K562 (cell line): ENCODE data around the gene OR51B2. TPM values are rescaled to one million over a fixed set of nuclear protein-coding genes. Genes with fewer than 3 reads are reported as not detected.
A peak's percentile ranks its signal among the peaks of the same experiment; 100 is the strongest.

Source experiments
- ATAC-seq: fragments of 200-7000 bp; cut with Tn5 transposase; 3 replicates; pipeline ENCODE4 v1.9.1; 2020; ENCODE audit warnings: moderate library complexity
- BruUV-seq: library from RNA; stranded (reverse); fragments of 400-500 nt; replicated peaks from 2 replicates; lab custom pipeline; 2021; lab: Mats Ljungman, UMichigan
- CTCF ChIA-PET: fragments of 300-600 bp; formaldehyde crosslinking; extraction: SDS; loops from one replicate; lab custom pipeline; 2021; ENCODE audit warnings: low intra/inter-chr PET ratio; lab: Yijun Ruan, JAX
- POLR2A ChIA-PET: fragments of 300-600, 350-650 bp; sonication (Branson Sonifier 250); formaldehyde crosslinking; extraction: SDS; loops from one replicate; lab custom pipeline; 2021; ENCODE audit warnings: antibody characterized with exemption, inconsistent platforms; lab: Yijun Ruan, JAX
- DNase-seq, 4 experiments: peaks; one replicate each; pipeline versions ENCODE4 v3.0.0 to v3.0.0-alpha.2; 2011 to 2018; ENCODE audit warnings: low spot score in 3 of 4, mixed read lengths in 3 of 4; ENCODE audit errors: extremely low read depth in 1 of 4
- FAIRE-seq: peaks from 2 replicates; lab custom pipeline; 2011; peaks lifted over from hg19 to GRCh38; lab: Jason Lieb, UNC
- H2AFZ ChIP-seq: 2 replicates; pipeline ENCODE4 v1.6.0; 2011; ENCODE audit warnings: low read depth, low read length, control low read depth, inconsistent platforms
- H3K27ac ChIP-seq: fragments of 200-600 bp; 3 replicates; pipeline ENCODE4 v1.8.0; 2011; ENCODE audit warnings: low read depth, mild to moderate bottlenecking, control low read depth, inconsistent platforms, low read length, moderate library complexity, mixed read lengths; ENCODE audit errors: extremely low read depth
- H3K27me3 ChIP-seq, 2 experiments: fragments of 300-600 bp in 1 of 2; 2 replicates in 1 of 2; 3 replicates in 1 of 2; pipeline versions ENCODE4 v1.6.0 to v1.8.0; 2011; ENCODE audit warnings: inconsistent platforms in 2 of 2, low read length in 2 of 2, mild to moderate bottlenecking in 1 of 2, mixed read lengths in 1 of 2, moderate library complexity in 1 of 2; ENCODE audit not compliant: control insufficient read depth in 2 of 2, insufficient read depth in 2 of 2
- H3K36me3 ChIP-seq: fragments of 300-600 bp; 3 replicates; pipeline ENCODE4 v1.8.0; 2011; ENCODE audit warnings: mild to moderate bottlenecking, low read length, inconsistent platforms; ENCODE audit not compliant: control insufficient read depth, insufficient read depth
- H3K4me1 ChIP-seq, 2 experiments: fragments of 200-600 bp in 1 of 2; replicated peaks in 1 of 2; 2 replicates in 1 of 2; 3 replicates in 1 of 2; pipeline versions ENCODE4 v1.5.1 to v1.8.0; 2011; ENCODE audit warnings: inconsistent platforms in 2 of 2, low read length in 2 of 2, mild to moderate bottlenecking in 1 of 2, mixed read lengths in 1 of 2, moderate library complexity in 1 of 2; ENCODE audit not compliant: control insufficient read depth in 2 of 2, insufficient read depth in 2 of 2
- H3K4me2 ChIP-seq: 2 replicates; pipeline ENCODE4 v1.6.1; 2011; ENCODE audit warnings: low read length, control low read depth, inconsistent platforms, mixed read lengths; ENCODE audit not compliant: insufficient read depth
- H3K4me3 ChIP-seq: fragments of 200-600 bp; sonication (generic), shearing (Covaris generic); 2 replicates; pipeline ENCODE4 v1.5.1; 2016; ENCODE audit warnings: control low read depth, inconsistent platforms
- H3K79me2 ChIP-seq: fragments of 200-600 bp; 3 replicates; pipeline ENCODE4 v1.8.0; 2011; ENCODE audit warnings: low read length, inconsistent platforms; ENCODE audit not compliant: control insufficient read depth, insufficient read depth
- H3K9ac ChIP-seq, 2 experiments: 2 replicates each; pipeline versions ENCODE4 v1.6.0 to v1.6.1; 2011; ENCODE audit warnings: low read depth in 2 of 2, low read length in 2 of 2, control low read depth in 1 of 2, inconsistent platforms in 1 of 2, mild to moderate bottlenecking in 1 of 2, mixed read lengths in 1 of 2; ENCODE audit not compliant: insufficient read depth in 1 of 2
- H3K9me1 ChIP-seq: one replicate; pipeline ENCODE4 v1.6.0; 2011; ENCODE audit warnings: inconsistent platforms, mild to moderate bottlenecking, low read length, moderate library complexity; ENCODE audit not compliant: control insufficient read depth, insufficient read depth
- H3K9me3 ChIP-seq: replicated peaks from 2 replicates; pipeline ENCODE4 v1.5.1; 2011; ENCODE audit warnings: low read depth, low read length, inconsistent platforms; ENCODE audit not compliant: control insufficient read depth, insufficient read depth
- H4K20me1 ChIP-seq: replicated peaks from 2 replicates; pipeline ENCODE4 v1.6.1; 2011; ENCODE audit warnings: low read length, inconsistent platforms, mixed read lengths; ENCODE audit not compliant: control insufficient read depth, insufficient read depth
- ADNP ChIP-seq: fragments of 200-800 bp; sonication (Bioruptor generic); IDR thresholded peaks from 2 replicates; pipeline ENCODE4 v1.6.1; 2016; ENCODE audit warnings: missing genetic modification characterization, missing compliant biosample characterization
- CXXC5 ChIP-seq: fragments of 250-450 bp; sonication (Bioruptor Pico); IDR thresholded peaks from 2 replicates; pipeline ENCODE4 v1.8.0; 2022; ENCODE audit warnings: inconsistent platforms, mild to moderate bottlenecking, moderate library complexity
- JUN ChIP-seq, 2 experiments: sonication (generic) in 1 of 2; formaldehyde crosslinking in 1 of 2; IDR thresholded peaks; 2 replicates each; pipeline versions ENCODE4 v1.6.1 to v1.8.0; 2012 to 2022; ENCODE audit warnings: borderline replicate concordance in 2 of 2, mild to moderate bottlenecking in 2 of 2, improper control_type of control experiment in 1 of 2, low read depth in 1 of 2, low read length in 1 of 2, missing genetic modification reagents in 1 of 2
- NFRKB ChIP-seq: fragments of 450-650 bp; IDR thresholded peaks from 2 replicates; pipeline ENCODE4 v1.6.1; 2016; ENCODE audit warnings: low read depth
- SIN3B ChIP-seq: fragments of 450-650 bp; IDR thresholded peaks from 2 replicates; pipeline ENCODE4 v1.6.1; 2017; ENCODE audit warnings: low read depth, mild to moderate bottlenecking, moderate library complexity
- SMAD4 ChIP-seq: fragments of 250-450 bp; sonication (Bioruptor Pico); conservative IDR thresholded peaks from 2 replicates; pipeline ENCODE4 v1.8.0; 2021; ENCODE audit warnings: inconsistent platforms, mild to moderate bottlenecking, moderate library complexity
- TAL1 ChIP-seq: fragments of 450-650 bp; IDR thresholded peaks from 2 replicates; pipeline ENCODE4 v1.6.1; 2016; ENCODE audit warnings: mild to moderate bottlenecking
- TEAD1 ChIP-seq, 2 experiments: fragments of 450-650 bp in 1 of 2; sonication (generic) in 1 of 2; formaldehyde crosslinking; IDR thresholded peaks; 2 replicates each; pipeline versions ENCODE4 v1.4.0 to v1.8.0; 2020 to 2022; ENCODE audit warnings: mild to moderate bottlenecking in 2 of 2, missing genetic modification reagents in 1 of 2
- ZBTB1 ChIP-seq: sonication (generic); formaldehyde crosslinking; IDR thresholded peaks from 2 replicates; pipeline ENCODE4 v1.8.1; 2023; ENCODE audit warnings: missing genetic modification reagents, low read depth, mild to moderate bottlenecking, borderline replicate concordance
- ZNF24 ChIP-seq: fragments of 450-650 bp; IDR thresholded peaks from 2 replicates; pipeline ENCODE4 v1.6.1; 2016
- ZNF263 ChIP-seq: sonication (generic); formaldehyde crosslinking; IDR thresholded peaks from 2 replicates; pipeline ENCODE4 v1.8.0; 2022; ENCODE audit warnings: mild to moderate bottlenecking, missing genetic modification reagents, borderline replicate concordance
- ZNF592 ChIP-seq: fragments of 450-650 bp; IDR thresholded peaks from 2 replicates; pipeline ENCODE4 v1.6.1; 2017; ENCODE audit warnings: antibody characterized with exemption, mild to moderate bottlenecking
- WGBS: fragments of 100-300 bp; shearing (Covaris generic); methylation state at CpG from one replicate; pipeline ENCODE4 v1.1.6; 2016; ENCODE audit warnings: low coverage, mixed read lengths; ENCODE audit not compliant: insufficient coverage; ENCODE audit errors: missing lambda C conversion rate; 5-methylcytosine and 5-hydroxymethylcytosine counted together
- in situ Hi-C: fragments of 300-500 bp; cut with MboI; formaldehyde crosslinking; loops from 4 replicates; pipeline ENCODE4 v1.15.0; 2018; ENCODE audit warnings: inconsistent platforms, mixed read lengths
- intact Hi-C: fragments of 100-400 bp; cut with micrococcal nuclease; formaldehyde crosslinking; loops from 2 replicates; pipeline ENCODE4 v1.14.2; 2022
- polyA plus RNA-seq, 8 experiments: library from polyadenylated mRNA; depleted of rRNA in 4 of 8; stranded (reverse) in 5 of 8; unstranded in 3 of 8; fragments of >200 nt; fragmentation: Nextera tagmentation in 2 of 8; fragmentation: Illumina TruSeq in 1 of 8; extraction: Ambion mirVana in 2 of 8; extraction: Trizol in 1 of 8; gene quantifications; 2 replicates each; pipeline versions ENCODE4 v1.2.1 to v1.2.3, GENCODE V29; 2011 to 2014; ENCODE audit warnings: inconsistent platforms in 1 of 8, missing spikeins in 1 of 8
- total RNA-seq, 7 experiments: library from RNA; depleted of rRNA in 6 of 7; stranded (reverse); fragments of >200 nt in 6 of 7; fragmentation: Illumina TruSeq in 2 of 7; extraction: Trizol in 2 of 7; gene quantifications; 2 replicates each; pipeline versions ENCODE4 v1.2.1 to v1.2.3, GENCODE V29; 2011 to 2021; ENCODE audit warnings: low replicate concordance in 1 of 7
- TF ChIP-seq, protein P1 (sequence below): fragments of 450-650 bp; formaldehyde crosslinking; IDR thresholded peaks from 2 replicates; pipeline ENCODE4 v1.4.0; 2020; ENCODE audit warnings: mild to moderate bottlenecking

OR51B2 gene
- total and polyA plus RNA-seq, 9 of the 15 experiments (the other 6 are each of a cell fraction or from before 2014, with no cell fraction given) = 0.38 to 6.6 (median 4.0) TPM

GRCh38 chr11:5280582-5281102 is 43.5 kb downstream of the OR51B2 start (continued):
- TF ChIP-seq, protein P1, sequence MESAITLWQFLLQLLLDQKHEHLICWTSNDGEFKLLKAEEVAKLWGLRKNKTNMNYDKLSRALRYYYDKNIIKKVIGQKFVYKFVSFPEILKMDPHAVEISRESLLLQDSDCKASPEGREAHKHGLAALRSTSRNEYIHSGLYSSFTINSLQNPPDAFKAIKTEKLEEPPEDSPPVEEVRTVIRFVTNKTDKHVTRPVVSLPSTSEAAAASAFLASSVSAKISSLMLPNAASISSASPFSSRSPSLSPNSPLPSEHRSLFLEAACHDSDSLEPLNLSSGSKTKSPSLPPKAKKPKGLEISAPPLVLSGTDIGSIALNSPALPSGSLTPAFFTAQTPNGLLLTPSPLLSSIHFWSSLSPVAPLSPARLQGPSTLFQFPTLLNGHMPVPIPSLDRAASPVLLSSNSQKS (CRISPR knock-in tag) = no peak

- Histone ChIP-seq H3K9me3 (no peaks in the 10 kb centered on the region), H3K27me3 (no peaks in the 10 kb centered on the region), H3K4me1 (peaks cover 26 to 86% of the 10 kb centered on the region in 2 experiments), H3K27ac (peak overlapping the region; percentile 87), H3K4me3 (no peak overlapping the region), H3K4me2 (peak overlapping the region; percentile 56), H2AFZ (peak overlapping the region; percentile 29), H3K36me3 (peaks cover 57% of the 10 kb centered on the region), H3K9me1 (no peaks in the 10 kb centered on the region), H3K9ac (peak overlapping the region; percentile 60 to 62; a peak in 3 of 4 replicates), H4K20me1 (no peaks in the 10 kb centered on the region), H3K79me2 (peaks cover 83% of the 10 kb centered on the region)
- FAIRE-seq (no peak), DNase-seq (no peak), ATAC-seq (no peak)
- TF ChIP-seq ADNP (tag) = 0 out of 2 replicates have a peak, but pooled peaks have one; percentile 7
- TF ChIP-seq ZBTB1 (CRISPR knock-in tag) = no peak
- 0 out of 2 replicates have a peak, but pooled peaks have one; percentile 34 for TF ChIP-seq NFRKB
- TF ChIP-seq ZNF263 (CRISPR knock-in tag) = no peak
- peak; percentile 55 for TF ChIP-seq ZNF592
- 0 out of 2 replicates have a peak, but pooled peaks have one; percentile 17 for TF ChIP-seq SMAD4
- no peak for TF ChIP-seq JUN (IDR thresholded peaks at IDR 0.05; ENCODE audit: borderline replicate concordance, low read depth, low read length)
- TF ChIP-seq JUN (CRISPR knock-in tag; IDR thresholded peaks at IDR 0.05; ENCODE audit: borderline replicate concordance) = no peak
- TF ChIP-seq ZNF24 = peak; percentile 76
- TF ChIP-seq TEAD1 (CRISPR knock-in tag; IDR thresholded peaks at IDR 0.05) = no peak
- TF ChIP-seq TAL1 = no peak
- TF ChIP-seq SIN3B = no peak
- peak; percentile 9; the same call in 1 of the 2 replicates for TF ChIP-seq CXXC5 (CRISPR knock-in tag)
- in situ Hi-C loops = no loop called here
- intact Hi-C loops = loop anchor here (10.0 kb wide), 2 partner anchors 225 to 315 kb away; partner anchors contain the start of genes TRIM6 and UBQLN3
- BruUV-seq = TSS peak; percentile 17
- 34% methylated on average over 4 of the region's 4 CpGs for WGBS
- CTCF ChIA-PET = no interaction called here
- POLR2A ChIA-PET = interaction anchor here (0.7 to 7.3 kb wide), 7 partner anchors 10 to 148 kb away, joined by 3 to 55 read pairs (median 4); partner anchors contain the start of genes HBE1 and HBG1
These were observed 44.5 kb downstream of the OR51B2 start for GRCh38 chr11:5279471-5280090.
